Measurements from ENCODE around the gene ATF3.
A peak's percentile ranks its signal among the peaks of the same experiment; 100 is the strongest.

ATF3 gene

GRCh38 chr1:212621043-212621948, 12.7 kb downstream of the ATF3 start:
- H3K4me3 ChIP-seq (ENCODE audit: low read length) = no peak overlapping the region
- peak; percentile 64 for DNase-seq (ENCODE audit: low read depth)
- TF ChIP-seq CTCF (IDR thresholded peaks at IDR 0.05; ENCODE audit: insufficient read depth, low read depth, low read length, missing control alignments) = no peak

DNA sequence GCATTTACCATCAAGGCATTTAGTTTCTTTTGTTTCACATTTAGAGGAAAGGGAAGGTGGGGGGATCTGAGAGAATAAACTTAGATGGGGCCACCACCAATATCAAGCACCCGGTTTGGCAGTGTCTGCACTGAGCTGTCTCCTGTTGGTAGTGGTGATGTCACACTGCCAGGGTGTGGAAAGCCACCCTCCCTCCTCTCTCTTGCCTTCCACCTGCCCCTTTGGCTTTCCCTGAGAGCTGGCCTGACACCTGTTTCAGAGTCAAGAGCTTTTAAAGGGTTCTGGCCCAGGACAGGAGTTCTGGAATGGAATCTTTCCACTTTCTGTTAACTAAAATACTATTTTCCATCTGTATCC, 13.4 kb downstream of the ATF3 start:
- peak; percentile 64 for DNase-seq (ENCODE audit: low read depth)
- TF ChIP-seq CTCF (IDR thresholded peaks at IDR 0.05; ENCODE audit: insufficient read depth, low read depth, low read length, missing control alignments) = no peak
- no peak overlapping the region for H3K4me3 ChIP-seq (ENCODE audit: low read length)

DNA sequence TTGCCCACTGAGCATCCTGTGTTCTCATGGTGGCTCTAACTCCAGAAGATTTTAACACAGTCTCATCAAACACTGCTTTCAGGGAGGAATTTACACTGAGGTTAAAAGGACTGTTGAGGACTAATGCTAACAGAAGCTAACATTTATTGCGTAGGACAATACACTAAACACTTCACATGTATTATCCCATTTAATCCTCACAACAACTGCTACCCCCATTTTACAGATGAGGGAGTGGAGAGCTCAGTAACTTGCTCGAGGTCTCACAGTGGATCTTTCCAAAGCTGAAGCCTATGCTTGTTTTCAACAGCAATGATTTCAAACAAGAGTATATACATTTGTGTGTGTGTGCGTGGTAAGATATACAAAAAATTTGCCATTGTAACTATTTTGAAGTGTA, 13.9 kb downstream of the ATF3 start:
- no peak overlapping the region for H3K4me3 ChIP-seq (ENCODE audit: low read length)
- no peak for TF ChIP-seq CTCF (IDR thresholded peaks at IDR 0.05; ENCODE audit: insufficient read depth, low read depth, low read length, missing control alignments)
- no peak for DNase-seq (ENCODE audit: low read depth)

DNA sequence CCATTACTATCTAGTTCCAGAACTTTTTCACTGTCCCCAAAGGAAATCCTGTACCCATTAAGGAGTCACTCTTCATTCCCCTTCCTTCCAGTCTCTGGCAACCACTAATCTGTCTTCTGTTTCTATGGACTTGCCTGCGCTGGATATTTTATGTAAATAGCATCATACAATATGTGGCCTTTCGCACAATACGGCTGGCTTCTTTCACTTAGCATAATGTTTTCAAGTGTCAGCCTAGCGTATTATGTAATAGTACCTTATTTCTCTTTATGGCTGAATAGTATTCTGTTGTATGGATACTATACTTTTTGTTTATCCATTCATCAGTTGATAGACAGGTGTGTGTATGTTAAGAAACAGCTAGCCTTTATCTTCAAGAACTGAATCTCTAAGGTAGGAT, 14.3 kb downstream of the ATF3 start:
- DNase-seq (ENCODE audit: low read depth) = no peak
- no peak overlapping the region for H3K4me3 ChIP-seq (ENCODE audit: low read length)
- TF ChIP-seq CTCF (IDR thresholded peaks at IDR 0.05; ENCODE audit: insufficient read depth, low read depth, low read length, missing control alignments) = no peak

- no peak overlapping the region for H3K4me3 ChIP-seq (ENCODE audit: low read length)
- no peak for DNase-seq (ENCODE audit: low read depth)
- no peak for TF ChIP-seq CTCF (IDR thresholded peaks at IDR 0.05; ENCODE audit: insufficient read depth, low read depth, low read length, missing control alignments)
These were observed 15.0 kb downstream of the ATF3 start for GRCh38 chr1:212623603-212624002.

DNA sequence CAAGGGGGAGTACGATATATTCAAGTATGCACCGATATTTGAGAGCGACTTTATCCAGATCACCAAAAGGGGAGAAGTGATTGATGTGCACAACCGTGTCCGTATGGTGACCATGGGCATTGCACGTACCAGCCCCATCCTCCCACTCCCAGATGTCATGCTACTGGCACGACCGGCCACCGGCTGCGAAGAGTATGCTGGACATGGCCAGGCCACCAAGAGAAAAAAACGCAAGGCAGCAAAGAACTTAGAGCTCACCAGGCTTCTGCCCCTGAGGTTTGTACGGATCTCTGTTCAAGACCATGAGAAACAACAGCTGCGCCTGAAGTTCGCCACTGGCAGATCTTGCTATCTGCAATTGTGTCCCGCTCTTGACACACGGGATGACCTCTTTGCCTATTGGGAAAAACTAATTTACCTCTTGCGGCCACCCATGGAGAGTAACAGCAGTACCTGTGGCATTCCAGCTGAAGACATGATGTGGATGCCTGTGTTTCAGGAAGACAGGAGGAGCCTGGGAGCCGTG, 16.5 kb downstream of the ATF3 start:
- no peak for TF ChIP-seq CTCF (IDR thresholded peaks at IDR 0.05; ENCODE audit: insufficient read depth, low read depth, low read length, missing control alignments)
- no peak for DNase-seq (ENCODE audit: low read depth)

More for the DNA sequence above, 16.5 kb downstream of the ATF3 start:
- H3K4me3 ChIP-seq (ENCODE audit: low read length) = no peak overlapping the region

Data from epithelial cell of esophagus (primary cell).